Breast epithelium (tissue), 3 donors: ENCODE results near the gene KRTAP1-4.

Experiments
- POLR2A ChIP-seq: fragments of 450-650 bp; IDR thresholded peaks from one replicate; pipeline ENCODE4 v1.6.1; 2016; ENCODE audit warnings: antibody characterized with exemption, mild to moderate bottlenecking, moderate library complexity
- TF ChIP-seq, protein P1 (sequence below), 3 donors: fragments of 450-650 bp; IDR thresholded peaks; one replicate each; pipeline ENCODE4 v1.5.1; 2016 to 2017; ENCODE audit warnings: antibody characterized with exemption in 3 of 3, mild to moderate bottlenecking in 3 of 3, moderate library complexity in 3 of 3

DNA sequence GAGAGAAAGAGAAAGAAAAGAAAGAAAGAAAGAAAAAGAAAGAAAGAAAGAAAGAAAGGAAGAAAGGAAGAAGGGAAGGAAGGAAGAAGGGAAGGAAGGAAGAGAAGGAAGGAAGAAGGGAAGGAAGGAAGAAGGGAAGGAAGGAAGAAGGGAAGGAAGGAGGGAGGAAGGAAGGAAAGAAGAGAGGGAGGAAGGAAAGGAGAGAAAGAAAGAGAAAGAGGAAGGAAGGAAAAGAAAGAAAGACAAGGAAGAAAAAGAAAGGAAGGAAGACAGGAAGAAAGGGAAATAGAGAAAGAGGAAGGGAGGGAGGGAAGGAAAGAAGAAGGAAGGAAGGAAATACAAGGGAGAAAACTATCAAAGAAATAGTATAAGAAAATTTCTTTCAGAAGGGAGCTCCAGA is 46.8 kb upstream of the KRTAP1-4 start:
- TF ChIP-seq POLR2A = no peak
- TF ChIP-seq, protein P1, sequence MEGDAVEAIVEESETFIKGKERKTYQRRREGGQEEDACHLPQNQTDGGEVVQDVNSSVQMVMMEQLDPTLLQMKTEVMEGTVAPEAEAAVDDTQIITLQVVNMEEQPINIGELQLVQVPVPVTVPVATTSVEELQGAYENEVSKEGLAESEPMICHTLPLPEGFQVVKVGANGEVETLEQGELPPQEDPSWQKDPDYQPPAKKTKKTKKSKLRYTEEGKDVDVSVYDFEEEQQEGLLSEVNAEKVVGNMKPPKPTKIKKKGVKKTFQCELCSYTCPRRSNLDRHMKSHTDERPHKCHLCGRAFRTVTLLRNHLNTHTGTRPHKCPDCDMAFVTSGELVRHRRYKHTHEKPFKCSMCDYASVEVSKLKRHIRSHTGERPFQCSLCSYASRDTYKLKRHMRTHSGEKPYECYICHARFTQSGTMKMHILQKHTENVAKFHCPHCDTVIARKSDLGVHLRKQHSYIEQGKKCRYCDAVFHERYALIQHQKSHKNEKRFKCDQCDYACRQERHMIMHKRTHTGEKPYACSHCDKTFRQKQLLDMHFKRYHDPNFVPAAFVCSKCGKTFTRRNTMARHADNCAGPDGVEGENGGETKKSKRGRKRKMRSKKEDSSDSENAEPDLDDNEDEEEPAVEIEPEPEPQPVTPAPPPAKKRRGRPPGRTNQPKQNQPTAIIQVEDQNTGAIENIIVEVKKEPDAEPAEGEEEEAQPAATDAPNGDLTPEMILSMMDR (IDR thresholded peaks at IDR 0.05) = no peak
